Large intestine (tissue), 3 donors: Measurements from ENCODE around the gene TAOK1. TPM values are rescaled to one million over a fixed set of nuclear protein-coding genes. Genes with fewer than 3 reads are reported as not detected.
"Not testable (repeated sequence)": the region's sequence is repeated elsewhere in the genome, so short reads cannot be mapped to it uniquely, and the experiment has no call there.

Experiments
- DNase-seq, 2 donors: peaks; one replicate each; pipeline versions ENCODE4 v3.0.0 to v3.0.0-alpha.2; 2013
- H3K27ac ChIP-seq: one replicate; pipeline ENCODE4 v1.5.1; 2013; ENCODE audit warnings: low read length
- H3K27me3 ChIP-seq: 2 replicates; pipeline ENCODE4 v1.6.1; 2013; ENCODE audit warnings: low read length; ENCODE audit not compliant: control insufficient read depth, insufficient read depth
- H3K36me3 ChIP-seq: 2 replicates; pipeline ENCODE4 v1.6.1; 2013; ENCODE audit warnings: low read length; ENCODE audit not compliant: control insufficient read depth, insufficient read depth
- H3K4me1 ChIP-seq: one replicate; pipeline ENCODE4 v1.6.1; 2013; ENCODE audit warnings: low read length; ENCODE audit not compliant: control insufficient read depth, insufficient read depth
- H3K4me3 ChIP-seq: one replicate; pipeline ENCODE4 v1.5.1; 2013; ENCODE audit warnings: low read length
- H3K9me3 ChIP-seq: one replicate; pipeline ENCODE4 v1.6.1; 2013; ENCODE audit warnings: mild to moderate bottlenecking, low read depth, low read length, moderate library complexity; ENCODE audit not compliant: control insufficient read depth
- WGBS: methylation state at CpG from one replicate; pipeline ENCODE4 v1.1.5; 2013; ENCODE audit warnings: low lambda C conversion rate; ENCODE audit not compliant: insufficient coverage; 5-methylcytosine and 5-hydroxymethylcytosine counted together
- polyA plus RNA-seq: library from polyadenylated mRNA; unstranded; fragments of 120-200 nt; gene quantifications from one replicate; pipeline ENCODE4 v1.2.1, GENCODE V29; 2013

The TAOK1 gene
- polyA plus RNA-seq, 1 donor: 22.2 TPM

GRCh38 chr17:29475891-29476290 lies 85.7 kb downstream of the TAOK1 start:
- no peak overlapping the region for H3K27ac ChIP-seq
- WGBS: no CpG with 5 or more reads among the region's 2 CpGs
- no peaks in the 10 kb centered on the region for H3K27me3 ChIP-seq
- H3K4me1 ChIP-seq: no peaks in the 10 kb centered on the region
- H3K4me3 ChIP-seq: no peak overlapping the region
- DNase-seq: peak; percentile 1 to 32
- H3K9me3 ChIP-seq: no peaks in the 10 kb centered on the region
- peaks cover 11% of the 10 kb centered on the region for H3K36me3 ChIP-seq

GRCh38 chr17:29480249-29480928 lies 90.2 kb downstream of the TAOK1 start:
- peaks cover 14% of the 10 kb centered on the region for H3K36me3 ChIP-seq
- not testable (repeated sequence) for H3K27ac ChIP-seq, H3K27me3 ChIP-seq, DNase-seq, H3K4me1 ChIP-seq, H3K4me3 ChIP-seq, H3K9me3 ChIP-seq
- WGBS: 100% methylated on average over 1 of the region's 7 CpGs

DNA sequence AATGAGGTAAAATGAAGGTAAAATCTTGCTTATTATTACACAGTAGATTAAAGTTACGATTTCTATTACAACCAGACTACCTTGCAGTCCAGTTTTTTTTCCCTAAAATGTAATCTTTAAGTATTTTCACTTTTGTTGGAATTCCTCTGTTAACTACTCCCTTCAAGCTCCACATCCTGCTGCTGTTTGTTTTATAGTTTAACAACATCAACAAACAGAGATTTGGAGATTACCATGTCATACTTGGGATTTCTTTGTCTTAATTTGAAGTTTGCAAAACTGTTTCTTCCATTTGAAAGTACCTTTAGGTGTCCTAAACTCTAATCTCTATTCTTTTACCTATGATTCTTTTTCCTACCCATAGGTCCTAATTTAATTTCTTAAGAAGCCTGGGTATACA lies 93.3 kb downstream of the TAOK1 start:
- Histone ChIP-seq H3K9me3 (no peaks in the 10 kb centered on the region), H3K4me3 (no peak overlapping the region), H3K27ac (no peak overlapping the region), H3K4me1 (no peaks in the 10 kb centered on the region), H3K27me3 (no peaks in the 10 kb centered on the region), H3K36me3 (peaks cover 23% of the 10 kb centered on the region)
- no peak for DNase-seq
- 90% methylated on average over 1 of the region's 1 CpG for WGBS

GRCh38 chr17:29495011-29495410 lies 104.8 kb downstream of the TAOK1 start:
- Histone ChIP-seq H3K27ac (no peak overlapping the region), H3K36me3 (peaks cover 58% of the 10 kb centered on the region), H3K4me1 (no peaks in the 10 kb centered on the region), H3K27me3 (no peaks in the 10 kb centered on the region), H3K9me3 (no peaks in the 10 kb centered on the region), H3K4me3 (no peak overlapping the region)
- no peak for DNase-seq
- WGBS: 100% methylated on average over 1 of the region's 1 CpG

GRCh38 chr17:29504711-29505110 lies 114.5 kb downstream of the TAOK1 start:
- DNase-seq: no peak
- H3K36me3 ChIP-seq: peaks cover 39% of the 10 kb centered on the region

GRCh38 chr17:29505836-29506235 lies 115.7 kb downstream of the TAOK1 start:
- Histone ChIP-seq H3K9me3 (no peaks in the 10 kb centered on the region), H3K27me3 (no peaks in the 10 kb centered on the region), H3K4me3 (no peak overlapping the region), H3K27ac (no peak overlapping the region), H3K36me3 (peaks cover 35% of the 10 kb centered on the region), H3K4me1 (no peaks in the 10 kb centered on the region)
- no peak for DNase-seq
- WGBS: 80% methylated on average over 1 of the region's 4 CpGs

More at GRCh38 chr17:29504711-29505110, 114.5 kb downstream of the TAOK1 start:
- Histone ChIP-seq H3K27me3 (no peaks in the 10 kb centered on the region), H3K4me1 (no peaks in the 10 kb centered on the region), H3K27ac (no peak overlapping the region), H3K4me3 (no peak overlapping the region), H3K9me3 (no peaks in the 10 kb centered on the region)
- no CpG with 5 or more reads among the region's 1 CpG for WGBS

DNA sequence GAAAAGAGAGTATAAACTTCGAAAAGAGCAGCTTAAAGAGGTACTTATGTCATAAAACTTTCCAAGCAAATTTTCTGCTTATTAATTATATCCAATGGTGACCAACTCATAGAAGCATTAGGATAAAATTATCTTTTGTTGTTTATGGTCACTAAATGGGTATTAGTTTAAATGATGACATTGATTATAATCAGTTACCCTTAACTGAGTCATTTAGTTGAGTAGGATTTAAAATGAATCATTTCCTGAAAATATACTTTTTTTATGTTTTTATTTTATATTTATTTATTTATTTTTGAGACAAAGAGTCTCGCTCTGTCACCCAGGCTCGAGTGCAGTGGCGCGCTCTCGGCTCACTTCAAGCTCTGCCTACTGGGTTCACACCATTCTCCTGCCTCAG lies 120.8 kb downstream of the TAOK1 start:
- H3K4me3 ChIP-seq: no peak overlapping the region
- no peaks in the 10 kb centered on the region for H3K4me1 ChIP-seq
- no peak overlapping the region for H3K27ac ChIP-seq
- 97% methylated on average over 6 of the region's 6 CpGs for WGBS
- no peaks in the 10 kb centered on the region for H3K9me3 ChIP-seq
- no peak for DNase-seq
- H3K36me3 ChIP-seq: peaks cover 38% of the 10 kb centered on the region
- H3K27me3 ChIP-seq: no peaks in the 10 kb centered on the region

- Histone ChIP-seq H3K4me1 (no peaks in the 10 kb centered on the region), H3K36me3 (peaks cover 50% of the 10 kb centered on the region), H3K9me3 (no peaks in the 10 kb centered on the region), H3K27me3 (no peaks in the 10 kb centered on the region), H3K27ac (no peak overlapping the region), H3K4me3 (no peak overlapping the region)
- DNase-seq: no peak
- no CpG with 5 or more reads among the region's 2 CpGs for WGBS
Measured at GRCh38 chr17:29514792-29515191, 124.6 kb downstream of the TAOK1 start.

DNA sequence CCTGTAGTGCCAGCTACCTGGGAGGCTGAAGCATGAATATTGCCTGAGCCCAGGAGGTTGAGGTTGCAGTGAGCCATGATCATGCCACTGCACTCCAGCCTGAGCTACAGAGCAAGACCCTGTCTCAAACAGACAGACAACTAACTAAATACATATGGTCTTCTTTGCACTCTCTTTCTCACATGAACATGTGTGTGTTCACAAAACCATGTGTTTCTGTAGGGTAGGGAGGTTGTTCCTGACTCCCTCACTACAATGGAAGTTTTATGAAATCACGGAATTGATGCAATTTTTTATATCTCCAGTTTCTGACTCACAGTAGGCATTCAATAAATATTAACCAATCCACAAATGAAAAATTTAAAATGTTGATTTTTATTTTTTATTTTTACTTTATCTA lies 128.2 kb downstream of the TAOK1 start:
- no peaks in the 10 kb centered on the region for H3K4me1 ChIP-seq
- 100% methylated on average over 1 of the region's 1 CpG for WGBS
- H3K36me3 ChIP-seq: peaks cover 48% of the 10 kb centered on the region
- H3K27me3 ChIP-seq: no peaks in the 10 kb centered on the region
- H3K9me3 ChIP-seq: no peaks in the 10 kb centered on the region
- H3K27ac ChIP-seq: no peak overlapping the region
- no peak overlapping the region for H3K4me3 ChIP-seq
- DNase-seq: no peak

- H3K36me3 ChIP-seq: peaks cover 38% of the 10 kb centered on the region
- H3K4me3 ChIP-seq: no peak overlapping the region
- no peak for DNase-seq
- H3K27ac ChIP-seq: no peak overlapping the region
- WGBS: 92% methylated on average over 1 of the region's 3 CpGs
- H3K27me3 ChIP-seq: no peaks in the 10 kb centered on the region
- H3K9me3 ChIP-seq: no peaks in the 10 kb centered on the region
- H3K4me1 ChIP-seq: no peaks in the 10 kb centered on the region
Measured at GRCh38 chr17:29524692-29525091, 134.5 kb downstream of the TAOK1 start.

DNA sequence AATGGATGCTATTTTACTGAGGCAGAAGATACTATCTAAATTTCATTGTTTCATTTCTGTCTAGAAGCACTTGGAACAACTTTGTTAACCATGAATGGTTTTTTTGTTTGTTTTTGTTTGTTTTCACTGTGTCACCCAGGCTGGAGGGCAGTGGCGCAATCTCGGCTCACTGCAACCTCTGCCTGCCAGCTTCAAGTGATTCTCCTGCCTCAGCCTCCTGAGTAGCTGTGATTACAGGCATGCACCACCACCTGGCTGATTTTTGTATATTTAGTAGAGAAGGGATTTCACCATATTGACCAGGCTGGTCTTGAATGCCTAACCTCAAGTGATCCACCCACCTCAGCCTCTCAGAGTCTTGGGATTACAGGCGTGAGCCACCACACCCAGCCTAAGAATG lies 136.2 kb downstream of the TAOK1 start:
- Histone ChIP-seq H3K4me1 (no peaks in the 10 kb centered on the region), H3K27me3 (no peaks in the 10 kb centered on the region), H3K4me3 (no peak overlapping the region), H3K9me3 (no peaks in the 10 kb centered on the region), H3K27ac (no peak overlapping the region), H3K36me3 (peaks cover 40% of the 10 kb centered on the region)
- DNase-seq: no peak
- no CpG with 5 or more reads among the region's 3 CpGs for WGBS
